Rectal smooth muscle tissue (tissue), 1 donor: ENCODE results near the gene DPH7.
"Not testable (repeated sequence)": the region's sequence is repeated elsewhere in the genome, so short reads cannot be mapped to it uniquely, and the experiment has no call there.

Source experiments
- H3K27ac ChIP-seq: one replicate; pipeline ENCODE4 v1.7.0; 2013; ENCODE audit warnings: low read depth, low read length, inconsistent platforms
- H3K27me3 ChIP-seq: one replicate; pipeline ENCODE4 v1.7.0; 2013; ENCODE audit warnings: low read length; ENCODE audit not compliant: control insufficient read depth, insufficient read depth
- H3K36me3 ChIP-seq: one replicate; pipeline ENCODE4 v1.7.0; 2013; ENCODE audit warnings: low read length; ENCODE audit not compliant: control insufficient read depth, insufficient read depth
- H3K4me1 ChIP-seq: one replicate; pipeline ENCODE4 v1.7.0; 2013; ENCODE audit warnings: low read length; ENCODE audit not compliant: control insufficient read depth, insufficient read depth
- H3K4me3 ChIP-seq: one replicate; pipeline ENCODE4 v1.7.0; 2013; ENCODE audit warnings: low read length
- H3K9ac ChIP-seq: one replicate; pipeline ENCODE4 v1.7.0; 2013; ENCODE audit warnings: low read length

DPH7 gene

GRCh38 chr9:137578518-137579258 is at the start of gene DPH7:
Gene DPH7, minus strand, starts transcription at chr9:137578925. Its CDS starts 148 bp downstream, at chr9:137578777.
- Histone ChIP-seq H3K4me1 (peaks cover 9% of the 10 kb centered on the region), H3K27ac (peak within 1 kb of the TSS; percentile 79), H3K4me3 (peak within 1 kb of the TSS; percentile 84), H3K9ac (peak within 1 kb of the TSS; percentile 29), H3K36me3 (peaks cover 23% of the 10 kb centered on the region), H3K27me3 (no peaks in the 10 kb centered on the region)

GRCh38 chr9:137627406-137627805 is 48.7 kb upstream of the DPH7 start:
- H3K4me1 ChIP-seq, result peaks cover 10% of the 10 kb centered on the region
- H3K27me3 ChIP-seq, H3K9ac ChIP-seq, H3K27ac ChIP-seq, H3K4me3 ChIP-seq, H3K36me3 ChIP-seq: not testable (repeated sequence)

- Histone ChIP-seq H3K27me3 (no peaks in the 10 kb centered on the region), H3K27ac (no peak overlapping the region), H3K9ac (no peak overlapping the region), H3K4me3 (no peak overlapping the region), H3K36me3 (no peaks in the 10 kb centered on the region), H3K4me1 (peaks cover 10% of the 10 kb centered on the region)
These were observed 47.7 kb upstream of the DPH7 start for GRCh38 chr9:137626464-137626863.

GRCh38 chr9:137622211-137622610 is 43.5 kb upstream of the DPH7 start:
- H3K36me3 ChIP-seq, H3K27ac ChIP-seq, H3K4me3 ChIP-seq, H3K27me3 ChIP-seq, H3K9ac ChIP-seq: not testable (repeated sequence)
- H3K4me1 ChIP-seq, result peaks cover 17% of the 10 kb centered on the region

GRCh38 chr9:137621131-137621757 is 42.5 kb upstream of the DPH7 start:
- H3K27me3 ChIP-seq, result no peaks in the 10 kb centered on the region
- peaks cover 3% of the 10 kb centered on the region for H3K36me3 ChIP-seq
- H3K4me1 ChIP-seq, result peaks cover 17% of the 10 kb centered on the region
- no peak overlapping the region for H3K27ac ChIP-seq
- H3K4me3 ChIP-seq, result no peak overlapping the region
- H3K9ac ChIP-seq, result no peak overlapping the region

- H3K27me3 ChIP-seq, result no peaks in the 10 kb centered on the region
- H3K36me3 ChIP-seq, result peaks cover 7% of the 10 kb centered on the region
- no peak overlapping the region for H3K9ac ChIP-seq
- H3K27ac ChIP-seq, result no peak overlapping the region
- peaks cover 17% of the 10 kb centered on the region for H3K4me1 ChIP-seq
- H3K4me3 ChIP-seq, result no peak overlapping the region
These were observed 41.9 kb upstream of the DPH7 start for GRCh38 chr9:137620581-137620980.

- H3K4me1 ChIP-seq, result peaks cover 17% of the 10 kb centered on the region
- H3K9ac ChIP-seq, result no peak overlapping the region
- H3K36me3 ChIP-seq, result peaks cover 9% of the 10 kb centered on the region
- no peaks in the 10 kb centered on the region for H3K27me3 ChIP-seq
- peak overlapping the region; percentile 81 for H3K4me3 ChIP-seq
- peak overlapping the region; percentile 63 for H3K27ac ChIP-seq
These were observed 41.3 kb upstream of the DPH7 start for GRCh38 chr9:137620048-137620405.

- Histone ChIP-seq H3K4me3 (peak overlapping the region; percentile 81), H3K27ac (peak overlapping the region; percentile 63), H3K27me3 (no peaks in the 10 kb centered on the region), H3K9ac (peak overlapping the region; percentile 51), H3K4me1 (peaks cover 17% of the 10 kb centered on the region), H3K36me3 (peaks cover 14% of the 10 kb centered on the region)
These were observed 40.7 kb upstream of the DPH7 start for GRCh38 chr9:137619240-137620047.

GRCh38 chr9:137618105-137619067 is 39.7 kb upstream of the DPH7 start, which contains the start of gene EHMT1:
Gene EHMT1, plus strand, starts transcription at chr9:137619005. Its CDS starts 24 bp downstream, at chr9:137619029.
- peaks cover 17% of the 10 kb centered on the region for H3K4me1 ChIP-seq
- H3K27ac ChIP-seq, result peak within 1 kb of the TSS; percentile 93
- peaks cover 14% of the 10 kb centered on the region for H3K36me3 ChIP-seq

GRCh38 chr9:137615387-137615871 is 36.7 kb upstream of the DPH7 start:
- peaks cover 14% of the 10 kb centered on the region for H3K4me1 ChIP-seq

More at GRCh38 chr9:137618105-137619067, 39.7 kb upstream of the DPH7 start, which contains the start of gene EHMT1:
- Histone ChIP-seq H3K9ac (peak within 1 kb of the TSS; percentile 84), H3K4me3 (peak within 1 kb of the TSS; percentile 92), H3K27me3 (no peaks in the 10 kb centered on the region)

GRCh38 chr9:137614631-137615386 is 36.1 kb upstream of the DPH7 start:
- Histone ChIP-seq H3K4me3 (no peak overlapping the region), H3K27me3 (no peaks in the 10 kb centered on the region), H3K9ac (no peak overlapping the region), H3K4me1 (peaks cover 8% of the 10 kb centered on the region), H3K27ac (no peak overlapping the region), H3K36me3 (peaks cover 14% of the 10 kb centered on the region)

More at GRCh38 chr9:137615387-137615871, 36.7 kb upstream of the DPH7 start:
- H3K27me3 ChIP-seq, result no peaks in the 10 kb centered on the region
- H3K9ac ChIP-seq, result no peak overlapping the region
- H3K36me3 ChIP-seq, result peaks cover 14% of the 10 kb centered on the region
- H3K27ac ChIP-seq, result no peak overlapping the region
- H3K4me3 ChIP-seq, result no peak overlapping the region
